ENCODE measurements around the gene LHFPL6. TPM values are rescaled to one million over a fixed set of nuclear protein-coding genes. Genes with fewer than 3 reads are reported as not detected.

The LHFPL6 gene
- total RNA-seq, 2 donors from 2014 or later: 99.0 to 115 TPM

DNA sequence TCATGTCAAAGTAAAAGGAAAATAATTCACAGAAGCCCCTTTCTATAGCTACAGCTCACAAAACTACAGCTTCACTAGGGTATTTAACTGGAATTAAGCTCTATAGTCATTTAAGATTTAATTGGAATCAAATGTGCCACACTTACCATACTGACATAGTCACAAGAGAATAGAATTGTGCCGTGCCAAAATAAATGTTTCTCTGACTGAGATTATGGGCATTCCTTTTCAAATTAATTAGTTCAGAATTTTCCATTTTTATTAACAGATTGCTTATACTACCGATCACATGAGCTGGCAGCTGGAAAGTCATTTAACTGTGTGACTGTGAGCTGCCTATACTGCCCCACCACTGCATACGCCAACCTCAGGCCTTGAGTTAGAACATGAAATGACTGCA lies 108.4 kb downstream of the LHFPL6 start:
- ATAC-seq (ENCODE audit: insufficient number of reproducible peaks, low FRiP score, low read depth): no peak
- H3K36me3 ChIP-seq: no peaks in the 10 kb centered on the region

DNA sequence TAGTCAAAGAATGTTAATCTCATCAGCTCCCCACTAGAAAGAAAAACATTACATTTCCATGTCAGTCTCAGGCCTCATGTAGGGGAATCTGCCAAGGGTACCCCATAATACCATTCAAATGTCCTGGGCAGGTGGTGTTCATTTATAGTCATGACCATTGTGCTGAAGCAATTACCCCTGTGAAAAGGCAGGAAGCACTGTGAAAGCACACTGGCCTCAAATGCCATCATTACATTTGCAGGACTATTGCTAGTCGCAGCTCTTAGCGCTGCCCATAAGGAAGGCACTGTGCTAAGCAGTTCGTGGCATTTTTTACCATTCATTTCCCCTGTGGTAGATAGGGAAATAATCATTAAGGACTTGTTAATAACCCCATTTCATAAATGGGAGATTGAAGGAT lies 109.0 kb downstream of the LHFPL6 start:
- H3K9me3 ChIP-seq: no peaks in the 10 kb centered on the region
- DNase-seq (ENCODE audit: low spot score) (no peak), ATAC-seq (ENCODE audit: insufficient number of reproducible peaks, low FRiP score, low read depth) (no peak)
- H3K27me3 ChIP-seq (replicated peaks; ENCODE audit: insufficient read depth): no peaks in the 10 kb centered on the region
- no peak overlapping the region for H3K27ac ChIP-seq
- H3K4me1 ChIP-seq (ENCODE audit: control insufficient read depth in 1 of 2, low read depth in 2 of 2): no peaks in the 10 kb centered on the region
- H3K4me3 ChIP-seq: no peak overlapping the region
- no peaks in the 10 kb centered on the region for H3K36me3 ChIP-seq
- TF ChIP-seq, protein P1, sequence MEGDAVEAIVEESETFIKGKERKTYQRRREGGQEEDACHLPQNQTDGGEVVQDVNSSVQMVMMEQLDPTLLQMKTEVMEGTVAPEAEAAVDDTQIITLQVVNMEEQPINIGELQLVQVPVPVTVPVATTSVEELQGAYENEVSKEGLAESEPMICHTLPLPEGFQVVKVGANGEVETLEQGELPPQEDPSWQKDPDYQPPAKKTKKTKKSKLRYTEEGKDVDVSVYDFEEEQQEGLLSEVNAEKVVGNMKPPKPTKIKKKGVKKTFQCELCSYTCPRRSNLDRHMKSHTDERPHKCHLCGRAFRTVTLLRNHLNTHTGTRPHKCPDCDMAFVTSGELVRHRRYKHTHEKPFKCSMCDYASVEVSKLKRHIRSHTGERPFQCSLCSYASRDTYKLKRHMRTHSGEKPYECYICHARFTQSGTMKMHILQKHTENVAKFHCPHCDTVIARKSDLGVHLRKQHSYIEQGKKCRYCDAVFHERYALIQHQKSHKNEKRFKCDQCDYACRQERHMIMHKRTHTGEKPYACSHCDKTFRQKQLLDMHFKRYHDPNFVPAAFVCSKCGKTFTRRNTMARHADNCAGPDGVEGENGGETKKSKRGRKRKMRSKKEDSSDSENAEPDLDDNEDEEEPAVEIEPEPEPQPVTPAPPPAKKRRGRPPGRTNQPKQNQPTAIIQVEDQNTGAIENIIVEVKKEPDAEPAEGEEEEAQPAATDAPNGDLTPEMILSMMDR (IDR thresholded peaks at IDR 0.05): no peak

More for the DNA sequence above, 108.4 kb downstream of the LHFPL6 start:
- H3K27ac ChIP-seq: no peak overlapping the region
- H3K4me3 ChIP-seq: no peak overlapping the region
- H3K27me3 ChIP-seq (replicated peaks; ENCODE audit: insufficient read depth): no peaks in the 10 kb centered on the region
- no peak for DNase-seq (ENCODE audit: low spot score)
- TF ChIP-seq, protein P1 (IDR thresholded peaks at IDR 0.05): no peak
- no peaks in the 10 kb centered on the region for H3K9me3 ChIP-seq
- no peaks in the 10 kb centered on the region for H3K4me1 ChIP-seq (ENCODE audit: control insufficient read depth in 1 of 2, low read depth in 2 of 2)

DNA sequence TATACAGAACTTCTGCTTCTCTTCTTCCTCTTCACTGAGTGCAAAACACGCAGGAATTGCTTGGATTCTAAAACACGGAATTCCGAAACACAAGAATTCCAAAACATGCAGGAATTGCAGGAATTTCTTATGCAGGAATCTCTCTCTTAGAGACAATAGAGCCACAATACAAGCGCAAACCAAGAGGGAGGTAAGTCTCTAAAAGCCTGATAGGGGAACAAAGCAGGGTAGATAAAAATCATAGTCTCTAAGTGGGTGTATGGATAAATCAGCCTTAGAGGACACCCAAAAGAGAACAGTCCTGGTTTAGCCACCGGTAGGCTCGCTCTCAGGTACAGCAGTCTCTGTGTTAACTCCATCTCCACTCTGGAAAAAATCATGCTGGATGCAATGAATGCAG lies 112.9 kb downstream of the LHFPL6 start:
- ATAC-seq (ENCODE audit: insufficient number of reproducible peaks, low FRiP score, low read depth) (no peak), DNase-seq (ENCODE audit: low spot score) (no peak)
- Histone ChIP-seq H3K9me3 (no peaks in the 10 kb centered on the region), H3K4me3 (no peak overlapping the region), H3K36me3 (no peaks in the 10 kb centered on the region), H3K27ac (no peak overlapping the region), H3K27me3 (replicated peaks; ENCODE audit: insufficient read depth) (no peaks in the 10 kb centered on the region), H3K4me1 (ENCODE audit: control insufficient read depth in 1 of 2, low read depth in 2 of 2) (peaks cover 2 to 9% of the 10 kb centered on the region in 2 donors)
- TF ChIP-seq, protein P1 (IDR thresholded peaks at IDR 0.05): no peak

DNA sequence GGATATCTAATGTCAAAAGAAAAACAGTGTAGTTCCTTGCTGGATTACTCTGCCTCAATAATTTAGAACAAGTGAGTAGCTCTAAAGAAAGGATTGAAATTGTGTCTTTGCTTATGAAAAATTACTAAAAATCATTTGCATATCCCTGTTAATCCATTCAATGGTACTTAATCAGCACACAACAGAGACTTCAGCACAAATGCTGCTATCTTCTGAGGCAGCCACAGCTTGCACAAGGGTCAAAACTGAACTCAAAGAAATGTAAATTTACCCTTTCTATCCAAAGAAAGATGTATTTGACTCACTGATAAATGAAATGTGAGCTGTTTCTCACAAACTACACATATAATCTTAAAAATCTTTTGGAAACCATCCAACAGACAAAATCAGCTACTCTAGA lies 116.2 kb downstream of the LHFPL6 start:
- TF ChIP-seq, protein P1 (IDR thresholded peaks at IDR 0.05): no peak
- H3K27me3 ChIP-seq (replicated peaks; ENCODE audit: insufficient read depth): no peaks in the 10 kb centered on the region
- H3K9me3 ChIP-seq: no peaks in the 10 kb centered on the region
- DNase-seq (ENCODE audit: low spot score) (no peak), ATAC-seq (ENCODE audit: insufficient number of reproducible peaks, low FRiP score, low read depth) (no peak)
- no peak overlapping the region for H3K27ac ChIP-seq
- H3K4me3 ChIP-seq: no peak overlapping the region
- H3K36me3 ChIP-seq: no peaks in the 10 kb centered on the region
- H3K4me1 ChIP-seq (ENCODE audit: control insufficient read depth in 1 of 2, low read depth in 2 of 2): peaks cover 11 to 31% of the 10 kb centered on the region in 2 donors

DNA sequence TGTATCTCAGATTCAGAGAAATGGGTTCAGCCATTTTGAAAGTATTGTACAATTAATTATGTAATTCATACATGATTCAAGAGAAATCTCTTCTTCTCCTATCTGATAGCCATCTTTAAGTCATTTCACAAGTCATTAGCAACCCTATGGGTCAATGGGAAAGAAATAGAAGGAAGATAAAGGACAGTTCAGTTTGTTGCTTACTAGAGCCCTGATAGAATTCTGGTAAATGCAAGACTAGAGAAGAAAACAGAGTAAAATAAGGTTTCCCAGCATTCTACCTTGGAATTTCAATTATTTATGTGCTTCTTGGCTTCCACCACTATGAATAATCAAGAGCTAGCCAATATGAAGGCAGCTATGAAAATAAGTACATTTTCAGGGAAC lies 117.7 kb downstream of the LHFPL6 start:
- H3K4me1 ChIP-seq (ENCODE audit: control insufficient read depth in 1 of 2, low read depth in 2 of 2): peaks cover 14 to 31% of the 10 kb centered on the region in 2 donors
- no peaks in the 10 kb centered on the region for H3K36me3 ChIP-seq
- TF ChIP-seq, protein P1 (IDR thresholded peaks at IDR 0.05): no peak
- no peaks in the 10 kb centered on the region for H3K27me3 ChIP-seq (replicated peaks; ENCODE audit: insufficient read depth)
- no peaks in the 10 kb centered on the region for H3K9me3 ChIP-seq
- H3K4me3 ChIP-seq: no peak overlapping the region
- no peak for DNase-seq (ENCODE audit: low spot score)
- H3K27ac ChIP-seq: no peak overlapping the region
- ATAC-seq (ENCODE audit: insufficient number of reproducible peaks, low FRiP score, low read depth): no peak
